ENCODE data around the gene EFNA2. TPM values are rescaled to one million over a fixed set of nuclear protein-coding genes. Genes with fewer than 3 reads are reported as not detected.

Gene EFNA2
- total RNA-seq, 1 experiment from 2014 or later, result 14.3 TPM

DNA sequence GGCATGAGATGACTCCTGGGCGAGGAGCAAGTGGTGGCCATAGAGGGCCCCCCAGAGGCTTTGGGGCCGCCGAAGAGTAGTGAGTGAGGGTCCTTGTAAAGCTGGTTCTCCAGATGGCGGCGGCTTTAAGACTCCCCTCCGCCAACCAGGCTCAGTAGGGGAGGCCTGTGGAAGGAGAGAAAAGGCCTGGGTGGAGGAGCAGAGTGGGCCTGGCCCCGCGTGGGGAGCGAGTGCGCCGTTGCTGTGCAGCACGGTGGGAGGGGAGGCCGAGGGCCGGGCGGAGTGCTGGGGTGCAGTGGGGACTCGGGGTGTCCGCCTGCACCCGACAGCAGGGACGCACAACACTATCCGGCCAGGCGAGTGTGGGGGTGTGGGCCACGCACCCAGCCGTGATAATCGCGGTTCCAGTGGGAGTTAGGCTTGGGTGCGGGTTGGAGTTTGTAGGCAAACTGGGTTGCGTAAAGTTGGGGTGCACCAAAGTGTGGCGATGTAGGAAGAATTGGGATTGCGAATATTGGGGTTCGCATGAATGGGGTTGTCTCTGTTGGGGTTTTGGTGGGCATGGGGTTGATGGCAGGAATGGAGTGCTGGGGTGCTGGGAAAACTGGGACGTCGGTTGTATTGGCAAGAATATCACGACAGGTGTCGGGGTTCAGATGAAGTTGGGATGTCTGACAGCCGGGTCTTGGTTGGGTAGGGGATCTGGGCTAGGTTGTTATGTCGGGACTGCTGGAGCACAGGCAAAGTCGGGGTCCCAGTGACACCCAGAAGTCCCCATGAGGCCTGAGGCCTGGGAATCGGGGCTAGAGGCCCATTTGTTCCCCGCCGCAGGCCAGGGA lies 17.2 kb upstream of the EFNA2 start:
- 100% methylated on average over 4 of the region's 40 CpGs for WGBS (ENCODE audit: extremely low coverage, insufficient read length, low lambda C conversion rate)
- no peaks in the 10 kb centered on the region for H3K27me3 ChIP-seq (ENCODE audit: insufficient read depth, low read length)
- no peak overlapping the region for H3K27ac ChIP-seq (ENCODE audit: insufficient read length, low read depth, low read length)
- no peak overlapping the region for H3K9ac ChIP-seq (ENCODE audit: extremely low read depth, insufficient read length, low read length)
- no peak overlapping the region for H3K23ac ChIP-seq (ENCODE audit: insufficient read length, low read depth, low read length)
- H2BK12ac ChIP-seq (ENCODE audit: insufficient read length, low read depth, low read length), result no peak overlapping the region
- TF ChIP-seq, protein P1, sequence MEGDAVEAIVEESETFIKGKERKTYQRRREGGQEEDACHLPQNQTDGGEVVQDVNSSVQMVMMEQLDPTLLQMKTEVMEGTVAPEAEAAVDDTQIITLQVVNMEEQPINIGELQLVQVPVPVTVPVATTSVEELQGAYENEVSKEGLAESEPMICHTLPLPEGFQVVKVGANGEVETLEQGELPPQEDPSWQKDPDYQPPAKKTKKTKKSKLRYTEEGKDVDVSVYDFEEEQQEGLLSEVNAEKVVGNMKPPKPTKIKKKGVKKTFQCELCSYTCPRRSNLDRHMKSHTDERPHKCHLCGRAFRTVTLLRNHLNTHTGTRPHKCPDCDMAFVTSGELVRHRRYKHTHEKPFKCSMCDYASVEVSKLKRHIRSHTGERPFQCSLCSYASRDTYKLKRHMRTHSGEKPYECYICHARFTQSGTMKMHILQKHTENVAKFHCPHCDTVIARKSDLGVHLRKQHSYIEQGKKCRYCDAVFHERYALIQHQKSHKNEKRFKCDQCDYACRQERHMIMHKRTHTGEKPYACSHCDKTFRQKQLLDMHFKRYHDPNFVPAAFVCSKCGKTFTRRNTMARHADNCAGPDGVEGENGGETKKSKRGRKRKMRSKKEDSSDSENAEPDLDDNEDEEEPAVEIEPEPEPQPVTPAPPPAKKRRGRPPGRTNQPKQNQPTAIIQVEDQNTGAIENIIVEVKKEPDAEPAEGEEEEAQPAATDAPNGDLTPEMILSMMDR (conservative IDR thresholded peaks at IDR 0.05), result no peak
- no peak overlapping the region for H2BK20ac ChIP-seq (ENCODE audit: low read depth, low read length, poor library complexity, severe bottlenecking)
- H2AFZ ChIP-seq (ENCODE audit: low read length), result no peak overlapping the region
- H4K20me1 ChIP-seq (ENCODE audit: control insufficient read depth, insufficient read depth, insufficient read length), result no peaks in the 10 kb centered on the region
- H3K56ac ChIP-seq (ENCODE audit: insufficient read length, low read depth, low read length), result no peak overlapping the region
- peaks cover 9% of the 10 kb centered on the region for H3K79me1 ChIP-seq (ENCODE audit: insufficient read depth, low read depth, low read length, poor library complexity, severe bottlenecking)
- H3T11ph ChIP-seq (ENCODE audit: low read length), result no peak overlapping the region
- H4K8ac ChIP-seq (replicated peaks; ENCODE audit: insufficient read length, low read depth, low read length), result no peak overlapping the region
- no peak overlapping the region for H4K91ac ChIP-seq (ENCODE audit: insufficient read length, low read depth, low read length)
- peaks cover 4% of the 10 kb centered on the region; the same call in 1 of the 2 replicates for H3K4me1 ChIP-seq (ENCODE audit: insufficient read depth, low read length)
- H3K9me3 ChIP-seq (ENCODE audit: control insufficient read depth, low read depth, low read length), result no peaks in the 10 kb centered on the region
- no peak overlapping the region for H3K14ac ChIP-seq (ENCODE audit: insufficient read depth, low read length)
- peaks cover 4% of the 10 kb centered on the region; the same call in 1 of the 2 replicates for H3K79me2 ChIP-seq (ENCODE audit: insufficient read depth, low read length)
- H2BK5ac ChIP-seq (ENCODE audit: insufficient read length, low read length), result no peak overlapping the region
- no peak overlapping the region for H2BK120ac ChIP-seq (ENCODE audit: low read depth, low read length, poor library complexity, severe bottlenecking)
- Mint-ChIP-seq H3K4me3 (peak overlapping the region; percentile 62 to 74), H3K4me1 (peaks cover 55 to 59% of the 10 kb centered on the region in 2 experiments), H3K27ac (peak overlapping the region; percentile 35 to 91 (median 59); a peak in 5 of 7 replicates), H3K9me3 (no peaks in the 10 kb centered on the region), H3K27me3 (ENCODE audit: low read depth) (peaks cover 13% of the 10 kb centered on the region), H3K36me3 (ENCODE audit: insufficient read depth in 1 of 3, low read depth in 3 of 3) (peaks cover 28 to 46% (median 35%) of the 10 kb centered on the region in 3 experiments)
- H3K18ac ChIP-seq (ENCODE audit: insufficient read length, low read depth, low read length), result no peak overlapping the region
- peaks cover 17% of the 10 kb centered on the region for H3K23me2 ChIP-seq (ENCODE audit: insufficient read length, low read depth, low read length, poor library complexity, severe bottlenecking)
- H2AK5ac ChIP-seq (ENCODE audit: insufficient read length, low read length), result no peak overlapping the region
- H4K5ac ChIP-seq (ENCODE audit: insufficient read length, low read depth, low read length), result no peak overlapping the region
- H2BK15ac ChIP-seq (ENCODE audit: low read depth, low read length), result no peak overlapping the region
- DNase-seq, result no peak
- no peak overlapping the region for H3K4me2 ChIP-seq (ENCODE audit: insufficient read depth, insufficient read length, low read length)
- H3K4ac ChIP-seq (ENCODE audit: low read depth, low read length), result no peak overlapping the region
